GM19328 (cell line): ENCODE measurements around the gene BLACAT1.

Source experiments
- ATAC-seq: cut with Tn5 transposase; IDR thresholded peaks from one replicate; pipeline ENCODE4 v1.9.1; 2021; ENCODE audit warnings: mild to moderate bottlenecking, moderate library complexity; ENCODE audit not compliant: unreplicated experiment

BLACAT1 gene

GRCh38 chr1:205455581-205456382, at the start of gene BLACAT1:
BLACAT1 (minus strand) TSS chr1:205456045.
- ATAC-seq = no peak

- no peak for ATAC-seq
Measured at GRCh38 chr1:205505076-205505729, 49.4 kb upstream of the BLACAT1 start.

GRCh38 chr1:205504311-205505075, 48.6 kb upstream of the BLACAT1 start, which contains the start of gene CDK18:
CDK18 (plus strand) TSS chr1:205504669; CDS start chr1:205523168, 18,499 bp downstream.
- no peak for ATAC-seq

- ATAC-seq = no peak
Measured at GRCh38 chr1:205502992-205503391, 47.1 kb upstream of the BLACAT1 start.

GRCh38 chr1:205502111-205502810, 46.4 kb upstream of the BLACAT1 start:
- ATAC-seq = no peak

- no peak for ATAC-seq
Measured at GRCh38 chr1:205500240-205501233, 44.7 kb upstream of the BLACAT1 start.

- ATAC-seq = no peak
Measured at GRCh38 chr1:205499789-205500188, 43.9 kb upstream of the BLACAT1 start.

GRCh38 chr1:205497351-205497750, 41.5 kb upstream of the BLACAT1 start:
- no peak for ATAC-seq

GRCh38 chr1:205496661-205497060, 40.8 kb upstream of the BLACAT1 start:
- ATAC-seq = no peak

- no peak for ATAC-seq
Measured at GRCh38 chr1:205495237-205495823, 39.5 kb upstream of the BLACAT1 start.

- no peak for ATAC-seq
Measured at GRCh38 chr1:205494115-205494514, 38.3 kb upstream of the BLACAT1 start.

- no peak for ATAC-seq
Measured at GRCh38 chr1:205493241-205494085, 37.6 kb upstream of the BLACAT1 start.

GRCh38 chr1:205492774-205493173, 36.9 kb upstream of the BLACAT1 start:
- no peak for ATAC-seq

GRCh38 chr1:205492201-205492667, 36.4 kb upstream of the BLACAT1 start:
- ATAC-seq = no peak

GRCh38 chr1:205491794-205492193, 35.9 kb upstream of the BLACAT1 start:
- ATAC-seq = no peak

GRCh38 chr1:205488074-205488723, 32.4 kb upstream of the BLACAT1 start:
- ATAC-seq = no peak

- ATAC-seq = no peak
Measured at GRCh38 chr1:205486258-205486657, 30.4 kb upstream of the BLACAT1 start.
